ENCODE results near the gene CALD1.
A peak's percentile ranks its signal among the peaks of the same experiment; 100 is the strongest.

The CALD1 gene

GRCh38 chr7:134747326-134747725, 32.1 kb upstream of the CALD1 start:
- H3K4me3 Mint-ChIP-seq: no peak overlapping the region
- H3K27me3 Mint-ChIP-seq: peaks cover 17 to 23% of the 10 kb centered on the region in 2 donors
- H3K36me3 Mint-ChIP-seq (ENCODE audit: insufficient read depth): no peaks in the 10 kb centered on the region
- DNase-seq (no peak), ATAC-seq (replicated peaks) (no peak)
- no peak overlapping the region for H3K27ac Mint-ChIP-seq
- H3K4me1 Mint-ChIP-seq (ENCODE audit: low read depth in 2 of 2): no peaks in the 10 kb centered on the region
- no peaks in the 10 kb centered on the region for H3K9me3 Mint-ChIP-seq

- no peaks in the 10 kb centered on the region for H3K4me1 Mint-ChIP-seq (ENCODE audit: low read depth in 2 of 2)
- peak; percentile 78 for ATAC-seq (replicated peaks)
Observed at GRCh38 chr7:134750083-134751062, 29.1 kb upstream of the CALD1 start.

GRCh38 chr7:134752006-134752760, 27.3 kb upstream of the CALD1 start:
- ATAC-seq (replicated peaks): no peak
- no peak for DNase-seq
- H3K27me3 Mint-ChIP-seq: peaks cover 6 to 8% of the 10 kb centered on the region in 2 donors
- H3K4me1 Mint-ChIP-seq (ENCODE audit: low read depth in 2 of 2): no peaks in the 10 kb centered on the region
- H3K9me3 Mint-ChIP-seq: no peaks in the 10 kb centered on the region
- H3K36me3 Mint-ChIP-seq (ENCODE audit: insufficient read depth): no peaks in the 10 kb centered on the region
- no peak overlapping the region for H3K27ac Mint-ChIP-seq
- no peak overlapping the region for H3K4me3 Mint-ChIP-seq

More at GRCh38 chr7:134750083-134751062, 29.1 kb upstream of the CALD1 start:
- Mint-ChIP-seq H3K27me3 (peaks cover 15 to 16% of the 10 kb centered on the region in 2 donors), H3K4me3 (no peak overlapping the region), H3K9me3 (no peaks in the 10 kb centered on the region), H3K36me3 (ENCODE audit: insufficient read depth) (no peaks in the 10 kb centered on the region), H3K27ac (no peak overlapping the region)
- DNase-seq: peak; percentile 54 to 64 (median 59)

GRCh38 chr7:134755422-134756022, 23.9 kb upstream of the CALD1 start:
- no peaks in the 10 kb centered on the region for H3K9me3 Mint-ChIP-seq
- DNase-seq (peak in 2 of 3 experiments; percentile 3 to 10), ATAC-seq (replicated peaks) (no peak)
- H3K36me3 Mint-ChIP-seq (ENCODE audit: insufficient read depth): no peaks in the 10 kb centered on the region
- no peak overlapping the region for H3K27ac Mint-ChIP-seq
- H3K4me1 Mint-ChIP-seq (ENCODE audit: low read depth in 2 of 2): no peaks in the 10 kb centered on the region
- peaks cover 0 to 10% of the 10 kb centered on the region in 2 donors for H3K27me3 Mint-ChIP-seq
- H3K4me3 Mint-ChIP-seq: no peak overlapping the region

GRCh38 chr7:134757938-134758337, 21.5 kb upstream of the CALD1 start:
- Mint-ChIP-seq H3K4me1 (ENCODE audit: low read depth in 2 of 2) (no peaks in the 10 kb centered on the region), H3K27me3 (peaks cover 8 to 10% of the 10 kb centered on the region in 2 donors), H3K27ac (no peak overlapping the region), H3K9me3 (no peaks in the 10 kb centered on the region), H3K36me3 (ENCODE audit: insufficient read depth) (no peaks in the 10 kb centered on the region), H3K4me3 (no peak overlapping the region)
- ATAC-seq (replicated peaks) (no peak), DNase-seq (no peak)

GRCh38 chr7:134758981-134759380, 20.5 kb upstream of the CALD1 start:
- Mint-ChIP-seq H3K9me3 (no peaks in the 10 kb centered on the region), H3K4me1 (ENCODE audit: low read depth in 2 of 2) (no peaks in the 10 kb centered on the region), H3K27me3 (peaks cover 10 to 11% of the 10 kb centered on the region in 2 donors), H3K36me3 (ENCODE audit: insufficient read depth) (no peaks in the 10 kb centered on the region), H3K4me3 (no peak overlapping the region), H3K27ac (no peak overlapping the region)
- no peak for ATAC-seq (replicated peaks)
- DNase-seq: no peak

- H3K27me3 Mint-ChIP-seq: peaks cover 10 to 16% of the 10 kb centered on the region in 2 donors
- H3K9me3 Mint-ChIP-seq: no peaks in the 10 kb centered on the region
- H3K4me1 Mint-ChIP-seq (ENCODE audit: low read depth in 2 of 2): no peaks in the 10 kb centered on the region
- H3K36me3 Mint-ChIP-seq (ENCODE audit: insufficient read depth): no peaks in the 10 kb centered on the region
- DNase-seq (no peak), ATAC-seq (replicated peaks) (no peak)
- no peak overlapping the region for H3K27ac Mint-ChIP-seq
- H3K4me3 Mint-ChIP-seq: no peak overlapping the region
Observed at GRCh38 chr7:134761266-134761665, 18.2 kb upstream of the CALD1 start.

GRCh38 chr7:134763960-134764359, 15.5 kb upstream of the CALD1 start:
- H3K4me1 Mint-ChIP-seq (ENCODE audit: low read depth in 2 of 2): no peaks in the 10 kb centered on the region
- H3K27me3 Mint-ChIP-seq: peaks cover 6 to 23% of the 10 kb centered on the region in 2 donors
- no peak for ATAC-seq (replicated peaks)
- no peak overlapping the region for H3K4me3 Mint-ChIP-seq
- H3K27ac Mint-ChIP-seq: no peak overlapping the region
- H3K9me3 Mint-ChIP-seq: no peaks in the 10 kb centered on the region
- no peaks in the 10 kb centered on the region for H3K36me3 Mint-ChIP-seq (ENCODE audit: insufficient read depth)
- no peak for DNase-seq

- Mint-ChIP-seq H3K9me3 (no peaks in the 10 kb centered on the region), H3K4me3 (no peak overlapping the region), H3K4me1 (ENCODE audit: low read depth in 2 of 2) (no peaks in the 10 kb centered on the region), H3K27me3 (peaks cover 2 to 23% of the 10 kb centered on the region in 2 donors), H3K36me3 (ENCODE audit: insufficient read depth) (no peaks in the 10 kb centered on the region), H3K27ac (no peak overlapping the region)
- no peak for DNase-seq
- no peak for ATAC-seq (replicated peaks)
Observed at GRCh38 chr7:134764365-134764764, 15.1 kb upstream of the CALD1 start.

GRCh38 chr7:134766779-134767519, 12.5 kb upstream of the CALD1 start:
- Mint-ChIP-seq H3K27ac (no peak overlapping the region), H3K27me3 (peaks cover 0 to 29% of the 10 kb centered on the region in 2 donors), H3K9me3 (no peaks in the 10 kb centered on the region), H3K36me3 (ENCODE audit: insufficient read depth) (no peaks in the 10 kb centered on the region), H3K4me1 (ENCODE audit: low read depth in 2 of 2) (no peaks in the 10 kb centered on the region), H3K4me3 (no peak overlapping the region)
- ATAC-seq (replicated peaks): no peak
- no peak for DNase-seq

GRCh38 chr7:134767520-134768168, 11.8 kb upstream of the CALD1 start:
- Mint-ChIP-seq H3K4me1 (ENCODE audit: low read depth in 2 of 2) (no peaks in the 10 kb centered on the region), H3K36me3 (ENCODE audit: insufficient read depth) (no peaks in the 10 kb centered on the region), H3K27me3 (peaks cover 0 to 23% of the 10 kb centered on the region in 2 donors), H3K9me3 (no peaks in the 10 kb centered on the region), H3K27ac (no peak overlapping the region), H3K4me3 (no peak overlapping the region)
- DNase-seq (no peak), ATAC-seq (replicated peaks) (no peak)

- Mint-ChIP-seq H3K36me3 (ENCODE audit: insufficient read depth) (no peaks in the 10 kb centered on the region), H3K4me1 (ENCODE audit: low read depth in 2 of 2) (no peaks in the 10 kb centered on the region), H3K4me3 (no peak overlapping the region), H3K9me3 (no peaks in the 10 kb centered on the region), H3K27me3 (peaks cover 0 to 18% of the 10 kb centered on the region in 2 donors), H3K27ac (no peak overlapping the region)
- ATAC-seq (replicated peaks) (no peak), DNase-seq (no peak)
Observed at GRCh38 chr7:134768243-134768642, 11.2 kb upstream of the CALD1 start.

All from effector memory CD8-positive, alpha-beta T cell (primary cell).